Right ventricle myocardium inferior (tissue), 1 donor: Measurements from ENCODE around the gene BPIFB3. TPM values are rescaled to one million over a fixed set of nuclear protein-coding genes. Genes with fewer than 3 reads are reported as not detected.
"Not testable (repeated sequence)": the region's sequence is repeated elsewhere in the genome, so short reads cannot be mapped to it uniquely, and the experiment has no call there.

Source experiments
- ATAC-seq: fragments of 200-7000 bp; cut with Tn5 transposase; one replicate; pipeline ENCODE4 v1.9.1; 2020; ENCODE audit warnings: mild to moderate bottlenecking, moderate library complexity
- DNase-seq: peaks from one replicate; pipeline ENCODE4 v3.0.0; 2021; ENCODE audit errors: missing footprints
- intact Hi-C: fragments of 100-400 bp; cut with DNase I; formaldehyde crosslinking; loops from one replicate; pipeline ENCODE4 v1.11.0; 2022
- total RNA-seq: library from RNA; stranded (reverse); fragmentation: NEBNext Ultra II Directional; extraction: Animal tissue kit (Norgen Biotek cat#: 25700); gene quantifications from one replicate; pipeline ENCODE4 v1.2.1, GENCODE V29; 2021
- donor health status: DM: no; HTN: yes; CAD: no; lungs with severe emphysema.

Gene BPIFB3
- total RNA-seq, 1 donor from 2014 or later, result not detected

GRCh38 chr20:33105316-33105924, 51.7 kb downstream of the BPIFB3 start:
- peak; percentile 48 for ATAC-seq
- intact Hi-C loops, result no loop called here
- DNase-seq, result no peak

- ATAC-seq, DNase-seq, intact Hi-C loops: not testable (repeated sequence)
Observed at GRCh38 chr20:33106058-33106620, 52.4 kb downstream of the BPIFB3 start.

GRCh38 chr20:33108661-33109060, 55.0 kb downstream of the BPIFB3 start:
- DNase-seq (no peak), ATAC-seq (no peak)
- intact Hi-C loops, result no loop called here

GRCh38 chr20:33110147-33110825, 56.6 kb downstream of the BPIFB3 start:
- DNase-seq (no peak), ATAC-seq (no peak)
- intact Hi-C loops, result no loop called here

GRCh38 chr20:33111306-33111705, 57.6 kb downstream of the BPIFB3 start:
- DNase-seq (no peak), ATAC-seq (no peak)
- intact Hi-C loops, result no loop called here

GRCh38 chr20:33112547-33113386, 59.1 kb downstream of the BPIFB3 start:
- no peak for DNase-seq
- ATAC-seq, result no peak
- intact Hi-C loops, result no loop called here

GRCh38 chr20:33113387-33113908, 59.7 kb downstream of the BPIFB3 start:
- no peak for DNase-seq
- intact Hi-C loops, result no loop called here
- ATAC-seq, result no peak

GRCh38 chr20:33115501-33115900, 61.8 kb downstream of the BPIFB3 start:
- DNase-seq, ATAC-seq, intact Hi-C loops: not testable (repeated sequence)

- intact Hi-C loops, result no loop called here
- ATAC-seq, result no peak
- no peak for DNase-seq
Observed at GRCh38 chr20:33119725-33120720, 66.3 kb downstream of the BPIFB3 start.

GRCh38 chr20:33120934-33121333, 67.2 kb downstream of the BPIFB3 start:
- intact Hi-C loops, result no loop called here
- DNase-seq (no peak), ATAC-seq (no peak)

GRCh38 chr20:33122297-33122696, 68.6 kb downstream of the BPIFB3 start:
- ATAC-seq, intact Hi-C loops: not testable (repeated sequence)

More at GRCh38 chr20:33122297-33122696, 68.6 kb downstream of the BPIFB3 start:
- not testable (repeated sequence) for DNase-seq

Other genes with a start within 250 kb of the BPIFB3 start
- gene MAPRE1, start 233.9 kb upstream of the BPIFB3 start, total RNA-seq, result 64.8 TPM
- gene EFCAB8, start 195.0 kb upstream of the BPIFB3 start, total RNA-seq, result 0.43 TPM
- not detected for gene SUN5, start 49.5 kb upstream of the BPIFB3 start, total RNA-seq
- not detected for gene BPIFB2, start 46.2 kb upstream of the BPIFB3 start, total RNA-seq
- gene BPIFB6, start 22.3 kb upstream of the BPIFB3 start, total RNA-seq, result not detected
- gene BPIFB4, start 25.7 kb downstream of the BPIFB3 start, total RNA-seq, result not detected
- not detected for gene BPIFA2, start 114.3 kb downstream of the BPIFB3 start, total RNA-seq
- not detected for gene BPIFA3, start 163.4 kb downstream of the BPIFB3 start, total RNA-seq
- gene BPIFA1, start 182.1 kb downstream of the BPIFB3 start, total RNA-seq, result not detected
- not detected for gene BPIFB1, start 229.3 kb downstream of the BPIFB3 start, total RNA-seq